ENCODE results near the gene GRAMD1B.
A peak's percentile ranks its signal among the peaks of the same experiment; 100 is the strongest.

GRAMD1B gene

DNA sequence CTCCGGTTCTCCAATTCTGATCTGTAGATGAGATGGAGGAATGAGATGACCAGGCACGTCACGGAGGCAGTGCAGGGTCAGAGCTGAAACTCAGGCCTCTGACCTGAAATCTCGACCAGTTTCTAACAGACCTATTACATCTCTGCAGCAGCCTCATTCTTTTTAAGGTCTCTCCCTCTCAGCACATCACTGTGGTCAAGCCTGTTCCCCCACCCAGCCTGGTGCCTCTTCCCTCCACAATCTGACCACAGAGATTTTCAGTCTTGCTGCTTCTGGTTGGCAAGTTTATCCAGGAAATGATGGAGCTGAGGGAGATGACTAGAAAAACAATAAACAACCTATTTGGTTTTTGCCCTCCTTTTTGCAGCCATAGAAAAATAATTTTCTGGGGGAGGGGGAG, 9.5 kb downstream of the GRAMD1B start:
- Histone ChIP-seq H3K4me2 (ENCODE audit: low read length) (no peak overlapping the region), H2BK120ac (ENCODE audit: insufficient read depth, low read length, poor library complexity) (no peak overlapping the region), H3K27ac (ENCODE audit: low read depth, low read length) (no peak overlapping the region), H3K23ac (ENCODE audit: low read length) (no peak overlapping the region), H2BK5ac (ENCODE audit: low read depth, low read length, poor library complexity) (no peak overlapping the region), H3K4ac (ENCODE audit: low read depth, low read length) (no peak overlapping the region), H4K8ac (ENCODE audit: low read depth, low read length) (no peak overlapping the region), H3K4me3 (ENCODE audit: low read depth, low read length) (no peak overlapping the region), H2AFZ (ENCODE audit: insufficient read depth, low read length, poor library complexity) (no peak overlapping the region), H3K4me1 (ENCODE audit: control insufficient read depth in 1 of 2, insufficient read depth in 2 of 2, low read length in 2 of 2) (peaks cover 16 to 17% of the 10 kb centered on the region in 2 experiments), H3K18ac (ENCODE audit: low read length) (no peak overlapping the region), H3K9ac (ENCODE audit: low read length) (no peak overlapping the region), H3K27me3 (ENCODE audit: insufficient read depth, low read length) (no peaks in the 10 kb centered on the region), H3K36me3 (ENCODE audit: control insufficient read depth in 1 of 2, insufficient read depth in 2 of 2, low read length in 2 of 2) (no peaks in the 10 kb centered on the region), H3K79me1 (ENCODE audit: low read length) (no peaks in the 10 kb centered on the region), H3K79me2 (ENCODE audit: control insufficient read depth, insufficient read depth, low read length, poor library complexity) (no peaks in the 10 kb centered on the region), H2AK5ac (ENCODE audit: low read length) (no peak overlapping the region), H3K14ac (ENCODE audit: low read length) (no peak overlapping the region), H3K9me3 (ENCODE audit: insufficient read depth, low read depth, low read length) (no peaks in the 10 kb centered on the region), H4K91ac (ENCODE audit: low read depth, low read length) (no peak overlapping the region), H2BK12ac (ENCODE audit: low read length) (no peak overlapping the region), H4K12ac (ENCODE audit: low read depth, low read length) (no peak overlapping the region)
- no peak for DNase-seq
- no CpG with 5 or more reads among the region's 4 CpGs for WGBS (ENCODE audit: extremely low coverage, insufficient coverage, insufficient read length)

DNA sequence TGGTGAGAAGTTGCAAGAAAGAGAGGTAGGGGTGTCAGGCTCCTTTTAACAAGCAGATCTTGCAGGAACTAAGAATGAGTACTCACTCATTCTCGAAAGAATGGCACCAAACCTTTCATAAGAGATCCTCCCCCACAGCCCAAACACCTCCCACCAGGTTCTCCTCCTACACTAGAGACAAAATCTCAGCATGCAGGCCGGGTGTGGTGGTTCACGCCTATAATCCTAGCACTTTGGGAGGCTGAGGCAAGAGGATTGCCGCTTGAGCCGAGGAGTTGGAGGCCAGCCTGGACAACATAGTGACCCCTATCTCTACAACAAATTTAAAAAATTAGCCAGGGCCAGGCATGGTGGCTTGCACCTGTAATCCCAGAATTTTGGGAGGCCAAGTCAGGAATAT, 11.1 kb downstream of the GRAMD1B start:
- Histone ChIP-seq H3K9me3 (ENCODE audit: insufficient read depth, low read depth, low read length) (no peaks in the 10 kb centered on the region), H4K12ac (ENCODE audit: low read depth, low read length) (no peak overlapping the region), H3K18ac (ENCODE audit: low read length) (no peak overlapping the region), H4K8ac (ENCODE audit: low read depth, low read length) (no peak overlapping the region), H2BK12ac (ENCODE audit: low read length) (no peak overlapping the region), H4K91ac (ENCODE audit: low read depth, low read length) (no peak overlapping the region), H3K27ac (ENCODE audit: low read depth, low read length) (no peak overlapping the region), H3K36me3 (ENCODE audit: control insufficient read depth in 1 of 2, insufficient read depth in 2 of 2, low read length in 2 of 2) (no peaks in the 10 kb centered on the region), H3K23ac (ENCODE audit: low read length) (no peak overlapping the region), H3K79me2 (ENCODE audit: control insufficient read depth, insufficient read depth, low read length, poor library complexity) (no peaks in the 10 kb centered on the region), H2AFZ (ENCODE audit: insufficient read depth, low read length, poor library complexity) (no peak overlapping the region), H3K4me3 (ENCODE audit: low read depth, low read length) (no peak overlapping the region), H3K27me3 (ENCODE audit: insufficient read depth, low read length) (no peaks in the 10 kb centered on the region), H2BK120ac (ENCODE audit: insufficient read depth, low read length, poor library complexity) (no peak overlapping the region), H3K79me1 (ENCODE audit: low read length) (no peaks in the 10 kb centered on the region), H2AK5ac (ENCODE audit: low read length) (no peak overlapping the region), H3K14ac (ENCODE audit: low read length) (no peak overlapping the region), H3K9ac (ENCODE audit: low read length) (no peak overlapping the region), H3K4ac (ENCODE audit: low read depth, low read length) (no peak overlapping the region), H3K4me2 (ENCODE audit: low read length) (no peak overlapping the region), H2BK5ac (ENCODE audit: low read depth, low read length, poor library complexity) (no peak overlapping the region), H3K4me1 (ENCODE audit: control insufficient read depth in 1 of 2, insufficient read depth in 2 of 2, low read length in 2 of 2) (peaks cover 16 to 17% of the 10 kb centered on the region in 2 experiments)
- DNase-seq, result peak in 1 of 2 donors; percentile 73
- WGBS (ENCODE audit: extremely low coverage, insufficient coverage, insufficient read length), result no CpG with 5 or more reads among the region's 5 CpGs

DNA sequence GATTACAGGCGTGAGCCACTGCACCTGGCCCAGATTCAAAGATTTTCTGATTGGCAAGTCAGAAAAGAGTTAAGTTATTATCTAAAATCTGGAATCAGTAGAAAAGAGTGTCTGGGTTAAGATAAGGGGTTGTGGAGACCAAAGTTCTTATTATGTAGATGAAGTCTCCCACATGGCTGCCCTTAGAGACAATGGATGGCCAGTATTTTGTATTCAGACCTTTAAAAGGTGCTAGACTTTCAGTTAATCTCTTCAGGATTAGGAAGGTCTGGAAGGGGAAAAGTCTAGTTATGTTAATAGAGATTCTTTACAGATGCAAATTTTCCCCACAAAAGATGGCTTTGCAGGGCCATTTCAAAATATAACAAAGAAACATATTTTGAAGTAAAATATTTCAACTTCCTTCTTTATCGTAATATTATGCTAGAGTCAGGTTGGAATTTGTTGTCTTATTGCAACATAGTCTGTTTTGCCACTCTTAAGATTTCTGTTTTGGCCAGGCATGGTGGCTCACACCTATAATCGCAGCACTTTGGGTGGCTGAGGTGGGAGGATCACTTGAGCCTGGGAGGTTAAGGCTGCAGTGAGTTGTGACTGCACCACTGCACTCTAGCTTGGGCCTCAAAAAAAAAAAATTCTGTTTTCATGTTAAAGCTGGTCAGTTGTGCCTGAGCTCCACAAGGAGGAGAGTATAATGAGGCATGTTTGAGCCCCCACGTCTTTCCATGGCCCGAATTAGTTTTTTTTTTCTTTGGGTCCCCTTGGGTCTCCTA, 14.0 kb downstream of the GRAMD1B start:
- H2BK5ac ChIP-seq (ENCODE audit: low read depth, low read length, poor library complexity), result no peak overlapping the region
- WGBS (ENCODE audit: extremely low coverage, insufficient coverage, insufficient read length), result no CpG with 5 or more reads among the region's 5 CpGs

DNA sequence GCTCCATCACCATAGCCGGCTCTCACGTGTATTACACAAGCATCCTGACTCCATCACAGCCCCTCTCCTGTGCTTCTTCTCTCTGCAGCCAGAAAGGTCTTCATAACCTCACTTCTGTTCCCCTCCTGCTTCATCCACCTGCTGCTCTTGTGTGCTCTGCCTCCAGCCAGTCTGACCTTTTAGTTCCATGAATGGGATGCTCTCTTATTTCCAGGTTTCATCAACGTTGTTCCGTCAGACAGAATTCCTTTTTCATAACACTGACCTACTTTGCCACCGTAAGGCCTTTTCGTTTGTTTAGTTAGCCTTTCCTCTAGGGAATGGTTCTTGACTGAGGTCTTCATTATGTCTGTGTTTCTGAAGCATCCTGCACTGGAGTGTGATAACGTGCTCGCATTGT, 18.8 kb downstream of the GRAMD1B start:
- H3K4ac ChIP-seq (ENCODE audit: low read depth, low read length), result no peak overlapping the region
- no peaks in the 10 kb centered on the region for H3K9me3 ChIP-seq (ENCODE audit: insufficient read depth, low read depth, low read length)
- no peak overlapping the region for H4K91ac ChIP-seq (ENCODE audit: low read depth, low read length)
- no peaks in the 10 kb centered on the region for H3K27me3 ChIP-seq (ENCODE audit: insufficient read depth, low read length)
- no peak overlapping the region for H3K27ac ChIP-seq (ENCODE audit: low read depth, low read length)
- no peak overlapping the region for H4K8ac ChIP-seq (ENCODE audit: low read depth, low read length)
- no CpG with 5 or more reads among the region's 8 CpGs for WGBS (ENCODE audit: extremely low coverage, insufficient coverage, insufficient read length)
- no peak overlapping the region for H2BK12ac ChIP-seq (ENCODE audit: low read length)
- H4K12ac ChIP-seq (ENCODE audit: low read depth, low read length), result no peak overlapping the region
- no peak overlapping the region for H3K14ac ChIP-seq (ENCODE audit: low read length)
- no peak overlapping the region for H3K4me3 ChIP-seq (ENCODE audit: low read depth, low read length)
- no peak overlapping the region for H3K18ac ChIP-seq (ENCODE audit: low read length)
- no peak overlapping the region for H3K4me2 ChIP-seq (ENCODE audit: low read length)
- no peak for DNase-seq
- no peak overlapping the region for H3K9ac ChIP-seq (ENCODE audit: low read length)
- H3K79me1 ChIP-seq (ENCODE audit: low read length), result peaks cover 2% of the 10 kb centered on the region
- no peak overlapping the region for H2AFZ ChIP-seq (ENCODE audit: insufficient read depth, low read length, poor library complexity)
- H3K23ac ChIP-seq (ENCODE audit: low read length), result no peak overlapping the region
- H3K36me3 ChIP-seq (ENCODE audit: control insufficient read depth in 1 of 2, insufficient read depth in 2 of 2, low read length in 2 of 2), result no peaks in the 10 kb centered on the region
- no peak overlapping the region for H2BK5ac ChIP-seq (ENCODE audit: low read depth, low read length, poor library complexity)
- H2AK5ac ChIP-seq (ENCODE audit: low read length), result no peak overlapping the region
- no peak overlapping the region for H2BK120ac ChIP-seq (ENCODE audit: insufficient read depth, low read length, poor library complexity)
- H3K79me2 ChIP-seq (ENCODE audit: control insufficient read depth, insufficient read depth, low read length, poor library complexity), result no peaks in the 10 kb centered on the region
- peaks cover 2% of the 10 kb centered on the region in 2 experiments for H3K4me1 ChIP-seq (ENCODE audit: control insufficient read depth in 1 of 2, insufficient read depth in 2 of 2, low read length in 2 of 2)

More for the DNA sequence above, 14.0 kb downstream of the GRAMD1B start:
- Histone ChIP-seq H3K4me3 (ENCODE audit: low read depth, low read length) (no peak overlapping the region), H3K18ac (ENCODE audit: low read length) (no peak overlapping the region), H4K91ac (ENCODE audit: low read depth, low read length) (no peak overlapping the region), H3K4me2 (ENCODE audit: low read length) (no peak overlapping the region), H2AK5ac (ENCODE audit: low read length) (no peak overlapping the region), H3K9ac (ENCODE audit: low read length) (no peak overlapping the region), H3K79me1 (ENCODE audit: low read length) (no peaks in the 10 kb centered on the region), H2BK12ac (ENCODE audit: low read length) (no peak overlapping the region), H2BK120ac (ENCODE audit: insufficient read depth, low read length, poor library complexity) (no peak overlapping the region), H3K79me2 (ENCODE audit: control insufficient read depth, insufficient read depth, low read length, poor library complexity) (no peaks in the 10 kb centered on the region), H4K8ac (ENCODE audit: low read depth, low read length) (no peak overlapping the region), H3K4me1 (ENCODE audit: control insufficient read depth in 1 of 2, insufficient read depth in 2 of 2, low read length in 2 of 2) (peaks cover 0 to 2% of the 10 kb centered on the region in 2 experiments), H3K14ac (ENCODE audit: low read length) (no peak overlapping the region), H4K12ac (ENCODE audit: low read depth, low read length) (no peak overlapping the region), H3K27me3 (ENCODE audit: insufficient read depth, low read length) (no peaks in the 10 kb centered on the region), H2AFZ (ENCODE audit: insufficient read depth, low read length, poor library complexity) (no peak overlapping the region), H3K9me3 (ENCODE audit: insufficient read depth, low read depth, low read length) (no peaks in the 10 kb centered on the region), H3K23ac (ENCODE audit: low read length) (no peak overlapping the region), H3K27ac (ENCODE audit: low read depth, low read length) (no peak overlapping the region), H3K4ac (ENCODE audit: low read depth, low read length) (no peak overlapping the region), H3K36me3 (ENCODE audit: control insufficient read depth in 1 of 2, insufficient read depth in 2 of 2, low read length in 2 of 2) (no peaks in the 10 kb centered on the region)
- DNase-seq, result peak in 1 of 2 donors; percentile 61
